Activated CD8-positive, alpha-beta memory T cell treated with anti-CD3 and anti-CD28 coated beads, Interleukin-2, amount 50 U/mL, for 4 hours (primary cell): ENCODE measurements around the gene CHFR.
"Not testable (repeated sequence)": the region's sequence is repeated elsewhere in the genome, so short reads cannot be mapped to it uniquely, and the experiment has no call there.

Source experiments
- DNase-seq: peaks from one replicate; pipeline ENCODE4 v3.0.0-alpha.2; 2020

Gene CHFR

GRCh38 chr12:132887513-132888351 is at the start of gene CHFR:
Gene CHFR, minus strand, starts transcription at chr12:132887605. Its CDS starts 277 bp downstream, at chr12:132887328.
- DNase-seq: peak; percentile 93

DNA sequence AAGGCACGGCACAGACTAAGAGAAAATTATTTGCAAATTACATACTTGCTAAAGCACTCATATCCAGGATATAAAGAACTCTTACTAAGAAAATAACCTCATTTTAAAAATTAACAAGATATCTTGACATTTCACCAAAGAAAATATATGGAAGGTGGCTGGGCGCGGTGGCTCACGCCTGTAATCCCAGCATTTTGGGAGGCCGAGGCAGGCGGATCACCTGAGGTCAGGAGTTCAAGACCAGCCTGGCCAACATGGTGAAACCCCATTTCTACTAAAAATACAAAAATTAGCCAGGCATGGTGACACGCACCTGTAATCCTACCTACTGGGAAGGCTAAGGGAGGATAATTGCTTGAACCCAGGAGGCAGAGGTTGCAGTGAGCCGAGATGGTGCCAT is 49.5 kb upstream of the CHFR start:
- DNase-seq: not testable (repeated sequence)

DNA sequence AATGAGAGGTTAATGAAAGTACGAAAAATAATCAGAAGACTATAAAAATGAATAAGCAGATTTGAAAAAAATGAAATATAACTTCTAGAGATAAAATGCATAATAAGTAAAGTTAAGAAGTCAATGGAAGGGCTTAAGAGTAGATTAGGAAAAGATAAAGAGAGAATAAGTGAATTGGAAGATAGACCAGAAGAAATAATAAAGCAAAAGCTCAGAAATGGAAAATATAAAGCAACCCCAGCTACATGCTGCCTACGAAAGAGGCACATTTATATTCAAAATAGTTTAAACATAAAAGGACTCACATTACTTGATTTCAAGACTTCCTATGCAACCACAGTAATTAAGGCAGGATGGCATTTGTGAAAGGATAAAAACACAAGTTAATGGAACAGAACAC is 48.8 kb upstream of the CHFR start:
- DNase-seq: no peak

DNA sequence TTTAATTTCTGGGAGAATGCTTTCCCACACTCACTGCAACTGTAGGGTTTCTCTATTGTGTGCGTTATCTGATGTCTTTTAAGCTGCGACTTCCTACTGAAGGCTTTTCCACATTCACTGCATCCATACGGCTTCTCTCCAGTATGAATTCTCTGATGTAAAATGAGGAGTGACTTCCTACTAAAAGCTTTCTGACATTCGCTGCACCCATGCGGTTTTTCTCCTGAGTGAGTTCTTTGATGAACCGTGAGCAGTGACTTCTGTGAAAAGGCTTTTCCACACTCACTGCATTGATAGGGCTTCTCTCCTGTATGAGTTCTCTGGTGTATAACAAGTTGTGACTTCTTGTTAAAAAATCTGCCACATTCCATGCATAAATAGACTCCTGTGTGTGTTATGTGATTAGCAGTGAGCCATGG is 39.0 kb upstream of the CHFR start:
- no peak for DNase-seq

DNA sequence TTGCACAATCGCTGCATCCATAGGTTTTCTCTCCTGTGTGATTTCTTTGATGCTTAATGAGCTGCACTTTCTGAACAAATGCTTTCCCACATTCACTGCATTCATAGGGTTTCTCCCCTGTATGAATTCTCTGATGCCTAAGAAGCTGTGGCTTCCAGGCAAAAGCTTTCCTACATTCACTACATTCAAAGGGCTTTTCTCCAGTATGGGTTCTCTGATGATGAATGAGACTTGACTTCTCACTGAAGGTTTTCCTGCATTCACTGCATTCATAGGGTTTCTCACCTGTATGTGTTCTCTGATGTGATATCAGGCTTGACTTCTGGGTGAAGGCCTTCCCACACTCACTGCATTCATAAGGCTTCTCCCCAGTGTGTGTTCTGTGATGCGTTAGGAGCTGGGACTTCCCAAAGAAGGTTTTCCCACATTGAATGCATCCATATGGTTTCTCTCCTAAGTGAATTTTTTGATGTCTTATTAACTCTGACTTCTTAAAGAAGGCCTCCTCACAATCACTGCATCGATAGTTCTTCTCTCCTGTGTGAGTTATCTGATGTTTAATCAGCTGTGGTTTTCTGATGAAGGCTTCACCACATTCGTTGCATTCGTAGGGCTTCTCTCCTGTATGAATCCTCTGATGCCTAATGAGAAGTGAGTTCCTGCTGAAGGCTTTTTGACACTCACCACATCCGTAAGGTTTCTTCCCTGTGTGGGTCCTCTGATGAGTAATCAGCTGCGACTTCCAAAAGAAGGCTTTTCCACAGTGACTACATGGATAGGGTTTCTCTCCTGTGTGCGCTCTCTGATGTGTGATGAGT is 38.4 kb upstream of the CHFR start:
- DNase-seq: no peak

DNA sequence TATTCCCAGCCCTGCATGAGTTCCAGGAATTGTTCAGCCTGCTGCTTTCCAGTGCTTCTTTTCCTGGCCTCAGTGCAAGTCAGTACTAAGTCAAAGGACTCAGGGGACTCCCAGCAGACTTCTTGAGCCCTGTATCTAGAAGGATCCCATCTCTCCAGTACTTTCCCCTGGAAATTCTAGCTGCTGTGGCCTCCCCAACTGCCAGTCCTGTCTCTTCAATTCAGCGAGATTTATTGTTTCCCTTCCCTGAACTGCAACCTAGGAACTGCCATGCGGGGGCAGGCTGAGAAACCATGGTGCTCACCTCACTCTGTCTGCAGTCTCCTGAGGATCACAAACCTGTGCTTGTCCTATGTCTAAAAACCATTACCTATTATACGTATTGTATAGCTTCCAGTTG is 37.0 kb upstream of the CHFR start:
- DNase-seq: no peak

DNA sequence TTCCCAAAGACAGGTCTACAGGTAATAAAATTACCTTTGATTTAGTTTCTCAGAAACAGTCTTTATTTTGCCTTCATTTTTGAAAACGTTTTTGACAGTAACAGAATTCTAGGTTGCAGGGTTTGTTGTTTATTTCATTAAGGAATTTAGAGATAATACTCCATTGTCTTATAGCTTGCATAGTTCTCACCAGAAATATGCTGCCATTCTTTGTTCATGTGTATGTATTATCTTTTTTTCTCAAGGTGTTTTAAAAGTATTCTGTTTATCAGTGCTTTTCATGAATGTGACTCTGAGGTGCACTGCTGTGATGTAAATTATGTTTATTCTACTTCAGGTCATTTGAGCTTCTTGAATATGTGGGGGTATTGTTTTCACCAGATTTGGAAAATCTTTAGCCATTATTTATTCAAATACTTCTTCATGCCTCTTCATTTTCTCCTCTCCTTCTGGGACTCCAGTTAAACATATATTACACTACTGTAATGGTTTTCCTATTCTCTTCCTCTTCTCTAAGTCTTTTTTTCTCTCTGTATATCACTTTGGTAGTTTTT is 36.0 kb upstream of the CHFR start:
- no peak for DNase-seq

DNA sequence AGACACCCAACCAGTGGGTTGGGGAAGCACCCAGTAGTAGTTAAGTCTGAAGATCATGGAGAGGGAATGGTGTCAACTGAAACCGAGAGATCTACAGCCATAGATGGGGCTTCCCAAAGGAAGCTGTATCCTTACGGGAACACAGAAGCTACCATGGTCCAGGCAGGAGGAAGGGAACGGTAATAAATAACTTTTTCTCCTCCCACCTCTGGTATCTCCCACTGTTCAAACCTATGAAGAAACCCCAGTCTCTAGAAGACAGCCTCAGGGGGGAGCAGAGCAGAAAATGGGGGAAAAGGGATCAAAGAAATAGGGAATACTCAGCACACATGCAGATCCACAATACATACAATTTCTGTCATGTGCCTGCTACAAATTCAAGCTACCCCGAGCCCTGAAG is 35.3 kb upstream of the CHFR start:
- no peak for DNase-seq

- no peak for DNase-seq
Observed at GRCh38 chr12:132921685-132922084, 34.3 kb upstream of the CHFR start.

DNA sequence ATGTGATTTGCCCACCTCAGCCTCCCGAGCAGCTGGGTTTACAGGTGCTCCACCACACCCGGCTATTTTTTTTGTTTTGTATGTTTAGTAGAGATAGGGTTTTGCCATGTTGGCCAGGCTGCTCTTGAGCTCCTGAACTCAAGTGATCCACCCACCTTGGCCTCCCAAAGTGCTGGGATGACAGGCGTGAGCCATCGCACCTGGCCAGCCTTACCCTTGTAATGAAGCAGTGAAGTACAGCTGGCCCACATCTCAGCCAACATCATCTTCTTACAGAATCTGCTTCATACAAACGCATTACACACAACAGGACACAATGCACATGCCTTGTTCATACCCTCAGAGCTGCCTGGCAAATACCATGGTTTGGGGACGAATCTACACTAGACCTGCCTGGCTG is 31.3 kb upstream of the CHFR start:
- no peak for DNase-seq

DNA sequence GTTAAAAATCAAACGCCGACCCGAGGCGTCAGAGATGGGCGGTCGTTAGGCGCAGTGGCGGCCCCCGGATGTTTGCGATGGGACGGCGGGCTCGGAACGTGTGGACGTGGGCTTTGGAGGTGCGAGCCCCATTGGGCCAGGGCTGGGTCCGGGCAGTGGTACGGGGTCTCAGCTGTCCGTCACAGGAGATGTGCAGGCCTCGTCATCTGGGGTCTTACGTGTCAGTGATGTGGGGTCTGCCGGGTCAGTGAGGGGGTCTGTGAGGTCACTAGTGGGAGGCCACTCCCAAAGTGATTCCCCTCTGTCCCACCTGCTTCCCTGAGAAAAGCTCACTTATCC is 21.6 kb upstream of the CHFR start:
- no peak for DNase-seq

- peak; percentile 96 for DNase-seq
Observed at GRCh38 chr12:132908145-132909029, 21.0 kb upstream of the CHFR start.

DNA sequence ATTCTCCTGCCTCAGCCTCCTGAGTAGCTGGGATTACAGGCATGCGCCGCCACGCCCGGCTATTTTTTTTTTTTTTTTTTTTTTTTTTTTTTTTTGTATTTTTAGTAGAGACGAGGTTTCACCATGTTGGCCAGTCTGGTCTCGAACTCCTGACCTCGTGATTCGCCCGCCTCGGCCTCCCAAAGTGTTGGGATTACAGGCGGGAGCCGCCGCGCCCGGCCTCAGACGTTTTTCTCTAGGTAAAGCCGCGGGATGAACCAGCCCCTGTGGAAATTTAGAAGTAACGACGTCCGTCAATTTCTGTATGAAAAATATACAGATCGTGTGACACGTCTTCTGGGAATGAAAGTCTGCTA is 20.4 kb upstream of the CHFR start:
- DNase-seq: not testable (repeated sequence)

- DNase-seq: no peak
Observed at GRCh38 chr12:132907216-132907615, 19.8 kb upstream of the CHFR start.

- DNase-seq: peak; percentile 93
Observed at GRCh38 chr12:132904718-132905328, 17.4 kb upstream of the CHFR start.

DNA sequence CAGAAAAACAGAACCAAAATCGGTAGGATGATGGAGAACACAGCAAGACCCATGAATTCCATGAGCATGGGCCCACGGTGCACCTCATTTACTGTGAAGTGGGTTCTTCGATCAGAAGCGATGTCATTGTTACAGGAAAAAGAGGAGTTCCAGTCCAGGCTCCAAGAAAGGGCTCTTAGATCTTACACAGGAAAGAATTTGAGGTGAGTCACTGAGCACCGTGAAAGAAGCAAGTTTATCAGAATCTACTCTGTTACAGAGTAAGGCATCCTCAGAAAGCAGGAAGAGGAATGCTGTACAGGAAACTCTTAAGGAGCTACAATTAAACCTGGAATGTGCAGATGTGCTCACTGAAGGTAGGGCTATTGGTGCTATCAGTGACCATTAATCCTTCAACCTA is 11.6 kb upstream of the CHFR start:
- no peak for DNase-seq

DNA sequence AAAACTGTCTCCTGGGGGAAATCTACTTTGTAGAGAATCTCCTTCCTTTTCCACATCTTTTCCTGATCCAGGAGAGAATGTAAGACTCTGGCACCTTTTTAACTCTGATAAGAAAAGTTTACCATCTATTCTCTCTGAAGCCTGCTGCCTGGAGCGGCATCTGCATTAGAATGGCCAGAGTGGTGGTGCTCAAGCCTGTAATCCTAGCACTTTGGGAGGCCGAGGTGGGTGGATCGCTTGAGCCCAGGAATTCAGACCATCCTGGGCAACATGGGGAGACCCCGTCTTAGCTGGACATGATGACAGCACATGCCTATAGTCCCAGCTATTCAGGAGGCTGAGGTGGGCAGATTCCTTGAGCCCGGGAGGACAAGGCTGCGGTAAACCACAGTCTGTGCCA is 1.4 kb upstream of the CHFR start:
- no peak for DNase-seq

- DNase-seq: no peak
Observed at GRCh38 chr12:132886529-132887477, 602 bp downstream of the CHFR start.

DNA sequence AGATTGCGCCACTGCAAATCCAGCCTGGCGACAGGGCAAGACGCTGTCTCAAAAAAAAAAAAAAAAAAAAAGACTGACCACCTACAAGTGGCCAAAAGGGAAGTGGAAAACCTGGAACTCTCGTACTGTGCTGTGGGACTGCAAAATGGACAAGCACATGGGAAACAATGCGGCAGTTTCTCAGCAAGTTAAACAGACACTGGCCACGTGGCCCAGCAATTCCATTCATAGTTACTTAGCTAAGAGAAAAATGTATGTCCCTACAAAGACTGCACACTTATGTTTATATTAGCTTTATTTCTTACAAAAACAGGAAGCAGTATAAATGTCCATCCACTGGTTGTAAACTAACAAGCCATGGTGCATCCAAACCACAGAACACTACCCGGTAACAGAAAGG is 5.6 kb downstream of the CHFR start:
- DNase-seq: no peak

GRCh38 chr12:132874620-132875019 is 12.8 kb downstream of the CHFR start:
- DNase-seq: not testable (repeated sequence)

DNA sequence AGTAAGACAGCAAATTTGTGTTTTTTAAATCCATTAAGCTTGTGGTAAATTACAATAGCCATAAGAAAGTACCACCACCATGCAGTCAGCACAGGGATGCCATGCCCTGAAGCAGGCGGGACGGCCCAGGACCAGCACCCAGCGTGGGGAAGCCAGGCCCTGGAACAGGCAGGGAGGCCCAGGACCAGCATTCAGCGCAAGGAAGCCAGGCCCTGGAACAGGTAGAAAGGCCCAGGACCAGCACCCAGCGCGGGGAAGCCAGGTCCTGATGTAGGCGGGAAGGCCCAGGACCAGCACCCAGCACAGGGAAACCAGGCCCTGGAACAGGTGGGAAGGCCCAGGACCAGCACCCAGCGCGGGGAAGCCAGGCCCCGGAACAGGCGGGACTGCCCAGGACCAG is 13.2 kb downstream of the CHFR start:
- DNase-seq: no peak
